ENCODE measurements around the gene PAX2.

DNA sequence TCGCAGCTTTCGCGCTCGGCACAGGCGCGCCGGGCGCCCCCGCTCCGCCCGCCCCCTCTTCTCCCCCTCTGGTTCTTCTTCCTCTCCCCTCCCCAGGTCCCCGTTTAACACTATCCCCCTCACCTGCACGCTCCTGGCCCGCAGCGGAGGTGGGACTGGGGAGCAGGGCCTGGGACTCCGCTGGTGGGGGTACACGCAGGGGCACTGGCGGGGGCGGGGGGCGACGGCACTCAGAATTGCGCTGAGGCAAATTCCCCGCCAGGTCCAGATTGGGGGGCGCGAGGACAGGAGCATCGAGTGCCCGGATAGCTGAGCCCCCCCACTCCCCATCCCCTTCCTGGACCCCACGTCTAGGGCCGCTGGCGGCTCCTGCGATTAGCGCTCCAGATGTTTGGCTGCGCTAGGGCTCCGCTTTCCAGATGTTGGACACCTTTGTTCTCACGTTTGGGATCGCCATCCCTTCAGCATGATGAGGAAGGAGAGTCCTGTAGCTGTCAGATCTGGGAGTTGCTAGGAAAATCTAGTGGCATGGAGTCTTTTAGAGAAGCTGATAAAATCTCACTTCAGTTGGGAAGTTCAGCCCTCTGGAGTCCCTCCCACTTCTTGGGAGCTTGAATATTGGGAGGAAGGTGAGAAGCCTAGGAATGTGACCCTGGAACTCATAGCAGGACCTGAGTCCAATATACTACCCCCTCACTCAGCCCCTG lies 31.4 kb upstream of the PAX2 start:
- TF ChIP-seq, protein P1, sequence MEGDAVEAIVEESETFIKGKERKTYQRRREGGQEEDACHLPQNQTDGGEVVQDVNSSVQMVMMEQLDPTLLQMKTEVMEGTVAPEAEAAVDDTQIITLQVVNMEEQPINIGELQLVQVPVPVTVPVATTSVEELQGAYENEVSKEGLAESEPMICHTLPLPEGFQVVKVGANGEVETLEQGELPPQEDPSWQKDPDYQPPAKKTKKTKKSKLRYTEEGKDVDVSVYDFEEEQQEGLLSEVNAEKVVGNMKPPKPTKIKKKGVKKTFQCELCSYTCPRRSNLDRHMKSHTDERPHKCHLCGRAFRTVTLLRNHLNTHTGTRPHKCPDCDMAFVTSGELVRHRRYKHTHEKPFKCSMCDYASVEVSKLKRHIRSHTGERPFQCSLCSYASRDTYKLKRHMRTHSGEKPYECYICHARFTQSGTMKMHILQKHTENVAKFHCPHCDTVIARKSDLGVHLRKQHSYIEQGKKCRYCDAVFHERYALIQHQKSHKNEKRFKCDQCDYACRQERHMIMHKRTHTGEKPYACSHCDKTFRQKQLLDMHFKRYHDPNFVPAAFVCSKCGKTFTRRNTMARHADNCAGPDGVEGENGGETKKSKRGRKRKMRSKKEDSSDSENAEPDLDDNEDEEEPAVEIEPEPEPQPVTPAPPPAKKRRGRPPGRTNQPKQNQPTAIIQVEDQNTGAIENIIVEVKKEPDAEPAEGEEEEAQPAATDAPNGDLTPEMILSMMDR (IDR thresholded peaks at IDR 0.05) = no peak
- no peak for TF ChIP-seq POLR2A (IDR thresholded peaks at IDR 0.05)
